ENCODE measurements around the gene TYW3.

- TF ChIP-seq, protein P1, sequence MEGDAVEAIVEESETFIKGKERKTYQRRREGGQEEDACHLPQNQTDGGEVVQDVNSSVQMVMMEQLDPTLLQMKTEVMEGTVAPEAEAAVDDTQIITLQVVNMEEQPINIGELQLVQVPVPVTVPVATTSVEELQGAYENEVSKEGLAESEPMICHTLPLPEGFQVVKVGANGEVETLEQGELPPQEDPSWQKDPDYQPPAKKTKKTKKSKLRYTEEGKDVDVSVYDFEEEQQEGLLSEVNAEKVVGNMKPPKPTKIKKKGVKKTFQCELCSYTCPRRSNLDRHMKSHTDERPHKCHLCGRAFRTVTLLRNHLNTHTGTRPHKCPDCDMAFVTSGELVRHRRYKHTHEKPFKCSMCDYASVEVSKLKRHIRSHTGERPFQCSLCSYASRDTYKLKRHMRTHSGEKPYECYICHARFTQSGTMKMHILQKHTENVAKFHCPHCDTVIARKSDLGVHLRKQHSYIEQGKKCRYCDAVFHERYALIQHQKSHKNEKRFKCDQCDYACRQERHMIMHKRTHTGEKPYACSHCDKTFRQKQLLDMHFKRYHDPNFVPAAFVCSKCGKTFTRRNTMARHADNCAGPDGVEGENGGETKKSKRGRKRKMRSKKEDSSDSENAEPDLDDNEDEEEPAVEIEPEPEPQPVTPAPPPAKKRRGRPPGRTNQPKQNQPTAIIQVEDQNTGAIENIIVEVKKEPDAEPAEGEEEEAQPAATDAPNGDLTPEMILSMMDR (IDR thresholded peaks at IDR 0.05) = no peak
- TF ChIP-seq EP300 (IDR thresholded peaks at IDR 0.05; ENCODE audit: low read depth) (no peak), POLR2A (IDR thresholded peaks at IDR 0.05) (no peak), POLR2AphosphoS5 (IDR thresholded peaks at IDR 0.05) (no peak)
These were observed 16.0 kb downstream of the TYW3 start for GRCh38 chr1:74748960-74749359.
